Sigmoid colon (tissue), 3 donors: ENCODE measurements around the gene CDC25A.

Experiments used
- POLR2A ChIP-seq, 2 donors: fragments of 450-650 bp; IDR thresholded peaks; one replicate each; pipeline ENCODE4 v1.6.1; 2016; ENCODE audit warnings: antibody characterized with exemption in 2 of 2, mild to moderate bottlenecking in 2 of 2, moderate library complexity in 2 of 2
- TF ChIP-seq, protein P1 (sequence below), 4 experiments: fragments of 450-650 bp in 3 of 4; fragments of 200-600 bp in 1 of 4; IDR thresholded peaks; one replicate each; pipeline ENCODE4 v1.5.1; 2016 to 2019; ENCODE audit warnings: antibody characterized with exemption in 4 of 4, mild to moderate bottlenecking in 3 of 4, moderate library complexity in 2 of 4

GRCh38 chr3:48140336-48140757 lies 47.9 kb downstream of the CDC25A start:
- TF ChIP-seq, protein P1, sequence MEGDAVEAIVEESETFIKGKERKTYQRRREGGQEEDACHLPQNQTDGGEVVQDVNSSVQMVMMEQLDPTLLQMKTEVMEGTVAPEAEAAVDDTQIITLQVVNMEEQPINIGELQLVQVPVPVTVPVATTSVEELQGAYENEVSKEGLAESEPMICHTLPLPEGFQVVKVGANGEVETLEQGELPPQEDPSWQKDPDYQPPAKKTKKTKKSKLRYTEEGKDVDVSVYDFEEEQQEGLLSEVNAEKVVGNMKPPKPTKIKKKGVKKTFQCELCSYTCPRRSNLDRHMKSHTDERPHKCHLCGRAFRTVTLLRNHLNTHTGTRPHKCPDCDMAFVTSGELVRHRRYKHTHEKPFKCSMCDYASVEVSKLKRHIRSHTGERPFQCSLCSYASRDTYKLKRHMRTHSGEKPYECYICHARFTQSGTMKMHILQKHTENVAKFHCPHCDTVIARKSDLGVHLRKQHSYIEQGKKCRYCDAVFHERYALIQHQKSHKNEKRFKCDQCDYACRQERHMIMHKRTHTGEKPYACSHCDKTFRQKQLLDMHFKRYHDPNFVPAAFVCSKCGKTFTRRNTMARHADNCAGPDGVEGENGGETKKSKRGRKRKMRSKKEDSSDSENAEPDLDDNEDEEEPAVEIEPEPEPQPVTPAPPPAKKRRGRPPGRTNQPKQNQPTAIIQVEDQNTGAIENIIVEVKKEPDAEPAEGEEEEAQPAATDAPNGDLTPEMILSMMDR (IDR thresholded peaks at IDR 0.05) = no peak
- no peak for TF ChIP-seq POLR2A (IDR thresholded peaks at IDR 0.05)
